GM19324 (cell line): ENCODE results near the gene ATP13A3.

ENCODE experiments used
- ATAC-seq: cut with Tn5 transposase; IDR thresholded peaks from one replicate; pipeline ENCODE4 v1.9.1; 2021; ENCODE audit warnings: mild to moderate bottlenecking, moderate library complexity; ENCODE audit not compliant: unreplicated experiment, low FRiP score

ATP13A3 gene

DNA sequence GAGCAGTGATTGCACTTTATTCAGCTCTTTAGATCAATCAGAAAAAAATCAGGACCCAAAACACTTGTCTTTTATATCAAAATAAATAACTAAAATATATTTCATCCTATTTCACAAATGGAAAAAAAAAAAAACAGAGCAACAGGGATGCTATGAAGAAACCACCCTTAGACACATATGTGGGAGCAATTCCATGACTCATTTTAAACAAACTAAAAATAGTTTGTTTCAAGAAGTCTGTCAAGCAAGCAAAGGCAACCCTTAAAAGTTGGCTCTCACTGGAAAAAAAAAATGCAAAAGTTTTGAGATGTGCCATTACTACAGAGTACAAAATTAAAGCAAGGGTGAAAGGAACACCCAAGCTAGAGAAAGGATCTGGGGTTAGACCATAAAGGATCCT, 5.7 kb downstream of the ATP13A3 start:
- no peak for ATAC-seq

- ATAC-seq = no peak
These were observed 10.0 kb downstream of the ATP13A3 start for GRCh38 chr3:194476784-194477183.

- ATAC-seq = no peak
These were observed 10.8 kb downstream of the ATP13A3 start for GRCh38 chr3:194475978-194476377.

- no peak for ATAC-seq
These were observed 11.5 kb downstream of the ATP13A3 start for GRCh38 chr3:194475138-194475932.

DNA sequence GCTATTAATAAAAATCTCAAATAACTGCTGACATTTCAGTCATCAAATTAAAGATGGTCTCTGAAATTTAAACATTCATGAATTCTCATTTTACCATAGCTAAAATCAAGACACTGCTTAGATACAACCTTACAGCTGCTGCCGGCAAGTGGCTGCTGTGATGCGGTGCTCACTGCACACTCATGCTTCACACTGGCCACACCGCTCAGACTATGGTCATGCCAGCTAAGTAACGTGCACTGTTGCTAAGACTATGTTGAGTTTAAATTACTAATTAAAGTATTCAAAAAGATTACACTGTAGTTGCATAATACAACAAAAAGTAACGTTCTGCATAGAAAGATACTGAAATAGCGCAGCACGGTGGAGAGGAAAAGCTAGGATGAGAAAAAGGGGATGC, 12.1 kb downstream of the ATP13A3 start:
- no peak for ATAC-seq

DNA sequence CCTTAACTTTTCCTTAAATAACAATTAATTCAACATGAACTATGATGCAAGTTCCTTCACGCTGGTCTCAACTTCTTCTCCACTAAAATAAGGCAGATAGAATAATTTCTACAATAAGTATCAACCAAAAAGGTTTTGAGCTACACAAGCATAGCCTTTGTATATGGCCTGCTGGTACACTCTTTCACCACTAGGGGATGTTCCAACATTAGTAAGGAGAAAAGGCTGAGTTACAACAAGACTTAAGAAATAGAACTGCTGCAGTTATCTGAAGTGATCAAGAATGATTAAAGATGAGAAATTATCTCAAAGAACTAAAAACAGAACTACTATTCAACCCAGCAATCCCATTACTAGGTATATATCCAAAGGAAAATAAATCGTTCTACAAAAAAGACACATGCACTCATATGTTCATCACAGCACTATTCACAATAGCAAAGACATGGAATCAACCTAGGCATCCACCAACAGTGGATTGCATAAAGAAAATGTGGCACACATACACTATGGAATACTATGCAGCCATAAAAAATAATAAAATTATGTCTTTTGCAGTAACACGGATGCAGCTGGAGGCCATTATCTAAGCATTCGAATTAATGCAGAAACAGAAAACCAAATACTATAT, 14.4 kb downstream of the ATP13A3 start:
- ATAC-seq = no peak

DNA sequence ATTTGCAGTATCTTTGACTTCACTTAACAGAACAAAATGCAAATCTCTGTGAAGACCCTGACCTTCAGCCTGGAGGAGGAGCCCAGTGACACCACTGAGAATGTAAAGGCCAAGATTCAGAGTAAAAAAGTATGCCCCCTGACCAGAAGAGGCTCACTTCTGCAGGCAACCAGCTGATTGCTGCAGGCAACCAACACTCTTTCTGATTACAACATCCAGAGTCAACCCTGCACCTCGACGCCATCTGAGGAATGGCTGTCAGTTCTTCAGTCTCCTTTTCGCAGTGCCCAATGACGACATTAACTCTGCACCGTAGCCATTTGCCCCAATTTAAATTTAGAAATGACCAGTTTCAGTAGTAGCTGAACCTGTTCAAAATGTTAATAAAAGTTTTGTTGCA, 14.9 kb downstream of the ATP13A3 start:
- ATAC-seq = no peak

DNA sequence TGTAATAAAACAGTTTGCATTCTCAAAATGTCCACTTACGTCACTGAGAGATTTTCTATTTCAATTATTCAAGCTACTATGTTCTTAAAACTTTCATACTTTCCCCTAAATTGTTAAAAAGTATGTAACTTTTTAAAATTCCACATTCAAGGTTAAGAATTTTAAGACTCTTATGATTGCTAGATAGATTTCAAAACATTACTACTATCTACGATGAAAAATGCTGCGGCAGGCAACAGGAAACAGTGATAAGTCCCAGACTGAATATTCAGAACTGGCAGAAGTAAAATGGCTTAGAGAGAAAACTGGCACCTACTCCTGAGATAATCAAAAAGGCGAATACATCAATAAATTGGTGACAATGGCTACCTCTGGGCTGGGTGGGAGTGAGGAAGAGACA, 16.2 kb downstream of the ATP13A3 start:
- ATAC-seq = no peak

DNA sequence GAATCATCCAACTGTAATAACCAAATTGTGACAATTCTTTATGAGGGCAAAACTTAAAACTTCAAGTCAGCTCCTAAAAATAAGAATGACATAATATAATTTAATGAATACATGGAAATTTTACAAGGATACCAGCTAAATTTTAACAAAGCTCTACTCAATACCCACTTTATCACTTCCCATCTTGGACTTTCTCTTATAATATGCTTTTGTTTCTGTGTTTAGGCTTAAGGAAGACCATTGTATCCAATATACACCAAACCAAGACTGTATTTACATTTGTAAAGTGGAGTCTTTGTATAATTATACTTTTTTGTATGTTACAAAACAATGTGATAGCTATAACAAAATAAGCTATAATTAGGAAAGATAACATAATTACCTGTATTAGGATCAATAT, 16.8 kb downstream of the ATP13A3 start:
- ATAC-seq = no peak

DNA sequence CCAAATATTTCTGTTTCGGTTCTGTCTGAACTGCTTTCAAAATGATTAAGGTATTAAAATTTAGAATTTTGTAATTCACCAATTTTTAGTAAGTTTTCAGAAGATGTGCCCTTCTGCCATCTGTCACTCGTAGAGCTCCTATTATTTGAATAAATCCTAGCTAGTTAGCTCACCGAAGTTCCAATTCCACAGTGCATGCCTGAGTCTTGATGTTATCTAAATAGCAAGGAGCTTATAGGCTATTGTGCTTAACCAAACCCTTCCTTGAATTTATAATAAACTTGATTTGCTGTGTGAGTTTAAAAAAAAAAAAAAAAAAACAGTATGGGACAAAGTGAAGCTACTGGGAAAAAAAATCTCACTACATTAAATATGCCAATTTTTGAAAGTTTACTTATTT, 18.7 kb downstream of the ATP13A3 start:
- ATAC-seq = no peak

DNA sequence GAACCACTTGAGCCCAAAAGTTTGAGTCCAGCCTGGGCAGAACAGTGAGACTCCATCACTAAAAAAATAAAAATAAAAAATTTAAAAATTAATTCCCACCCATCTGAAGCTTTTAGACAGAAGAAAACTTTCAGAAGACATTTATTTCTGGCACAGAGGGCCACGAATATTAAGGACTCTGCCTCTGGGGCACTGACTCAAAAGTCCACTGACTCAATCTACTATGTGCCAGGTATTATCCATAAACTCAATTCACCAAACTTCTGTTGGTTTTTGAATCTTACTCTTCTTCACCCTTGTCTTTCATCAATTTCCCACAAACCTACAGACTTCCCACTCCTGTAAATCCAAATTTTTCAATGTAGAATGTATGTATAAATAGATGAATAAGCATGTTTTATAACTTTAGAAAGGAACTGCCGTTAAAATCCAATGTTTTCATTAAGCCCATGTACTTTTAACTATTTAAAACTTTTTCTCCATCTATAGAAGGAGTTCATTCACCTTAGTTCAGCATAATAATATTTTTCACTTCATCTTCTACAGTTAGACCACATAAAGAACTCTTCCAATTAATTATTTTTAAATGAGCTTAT, 19.9 kb downstream of the ATP13A3 start:
- no peak for ATAC-seq

DNA sequence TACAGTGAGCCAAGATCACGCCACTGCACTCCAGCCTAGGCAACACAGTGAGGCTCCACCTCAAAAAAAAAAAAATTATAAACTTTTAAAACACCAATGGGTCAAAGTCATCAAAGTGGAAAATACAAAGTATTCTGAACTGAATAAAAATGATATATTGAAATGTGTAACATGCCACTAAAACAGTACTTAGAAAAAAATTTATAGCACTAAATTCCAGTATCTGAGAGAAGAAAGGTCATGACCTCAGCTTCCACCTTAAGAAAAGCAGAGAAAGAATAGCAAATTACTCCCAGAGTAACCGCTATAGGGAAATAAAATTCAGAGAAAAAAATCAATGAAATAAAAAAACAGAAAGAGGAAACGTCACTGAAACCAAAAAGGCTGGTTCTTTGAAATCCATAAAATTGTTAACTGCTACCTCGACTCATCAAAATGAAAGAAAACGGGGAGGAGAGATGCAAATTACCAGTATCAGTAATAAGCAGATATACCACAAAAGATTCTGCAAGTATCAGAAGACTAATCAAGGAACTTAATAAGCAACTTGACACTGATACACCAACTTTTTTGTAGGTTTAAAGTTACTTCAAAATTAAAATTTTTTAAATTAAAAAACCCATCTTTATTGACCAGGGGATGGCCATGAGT, 20.8 kb downstream of the ATP13A3 start:
- ATAC-seq = no peak

GRCh38 chr3:194465246-194465645, 21.6 kb downstream of the ATP13A3 start:
- ATAC-seq = no peak

DNA sequence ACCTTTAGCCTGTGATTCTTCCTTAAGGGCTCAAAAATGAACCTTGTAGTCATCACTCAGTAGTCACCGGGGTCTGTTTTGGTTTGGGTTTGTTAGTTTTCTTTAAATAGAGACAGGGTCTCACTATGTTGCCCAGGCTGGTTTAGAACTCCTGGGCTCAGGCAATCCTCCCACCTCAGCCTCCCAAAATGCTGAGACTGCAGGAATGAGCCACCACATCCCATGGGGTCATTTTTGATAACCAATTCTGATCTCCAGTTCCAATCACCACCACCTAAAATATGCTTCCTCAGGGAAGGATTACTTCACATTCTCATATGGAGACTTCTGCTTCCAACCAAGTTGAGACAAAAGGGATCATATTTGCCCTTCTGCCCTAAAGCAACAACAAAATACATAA, 22.1 kb downstream of the ATP13A3 start:
- ATAC-seq = no peak

GRCh38 chr3:194462936-194463335, 23.9 kb downstream of the ATP13A3 start:
- ATAC-seq = no peak

- ATAC-seq = no peak
These were observed 26.2 kb downstream of the ATP13A3 start for GRCh38 chr3:194460566-194460965.

DNA sequence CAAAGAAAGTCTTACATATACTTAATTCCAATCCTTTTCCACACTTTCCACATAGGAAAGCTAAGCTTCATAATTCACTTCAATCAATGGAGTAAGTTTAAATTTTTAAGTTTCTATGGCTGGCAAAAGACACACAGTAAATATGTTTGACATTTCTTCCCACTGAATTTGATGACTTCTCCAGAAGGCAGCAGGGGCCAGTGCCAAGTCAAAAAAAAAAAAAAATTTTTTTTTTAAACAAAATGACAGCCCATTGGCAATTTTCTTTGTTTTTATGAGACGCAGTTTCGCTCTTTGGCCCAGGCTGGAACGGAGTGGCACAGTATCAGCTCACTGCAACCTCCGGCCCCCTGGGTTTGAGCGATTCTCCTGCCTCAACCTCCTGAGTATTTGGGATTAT, 28.7 kb downstream of the ATP13A3 start:
- no peak for ATAC-seq

- ATAC-seq = no peak
These were observed 31.3 kb downstream of the ATP13A3 start for GRCh38 chr3:194455481-194455880.

DNA sequence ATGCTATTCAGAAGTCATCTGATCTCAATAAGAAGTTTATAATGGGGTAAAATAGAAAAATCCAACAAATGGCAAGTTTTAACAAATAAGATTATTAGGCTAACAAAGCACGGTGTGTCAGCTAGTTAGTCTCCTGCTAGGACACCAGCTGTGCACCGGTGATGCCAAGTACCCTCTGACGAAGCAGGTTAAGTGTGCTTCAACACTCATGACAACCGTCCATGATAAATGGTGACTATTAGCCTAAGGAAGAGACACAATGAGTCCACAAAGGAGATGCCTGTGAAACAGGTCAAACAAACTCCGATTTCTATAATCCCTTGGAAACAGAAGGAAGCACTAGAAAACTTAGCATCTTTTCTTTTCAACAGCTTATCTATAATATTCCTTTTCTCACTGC, 36.5 kb downstream of the ATP13A3 start:
- ATAC-seq = no peak

DNA sequence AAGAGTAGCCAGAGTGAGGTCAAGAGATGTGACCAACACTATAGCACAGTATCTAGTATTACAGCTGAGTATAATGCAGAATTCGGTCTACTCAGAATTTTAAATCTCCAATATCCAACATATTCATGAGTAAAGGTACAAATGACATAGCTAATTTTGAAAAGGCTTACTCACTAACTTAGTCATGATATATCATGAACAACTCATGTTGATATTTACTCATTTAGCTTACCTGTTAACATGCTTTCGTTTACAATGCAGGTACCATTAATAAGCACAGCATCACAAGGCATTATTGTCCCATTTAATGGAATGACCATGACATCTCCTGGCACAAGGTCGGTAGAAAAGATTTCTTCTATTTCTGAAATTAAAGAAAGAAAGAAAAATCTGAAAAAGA, 36.9 kb downstream of the ATP13A3 start:
- ATAC-seq = no peak

GRCh38 chr3:194447657-194448056, 39.1 kb downstream of the ATP13A3 start:
- ATAC-seq = no peak
